LNCaP clone FGC (cell line): Measurements from ENCODE around the gene LSMEM2.

Experiments
- DNase-seq: peaks from one replicate; pipeline ENCODE4 v3.0.0-alpha.2; 2011; ENCODE audit warnings: low read depth
- H3K4me3 ChIP-seq: 2 replicates; pipeline ENCODE4 v1.5.1; 2011; ENCODE audit warnings: mild to moderate bottlenecking, low read depth, low read length, control low read depth
- TF ChIP-seq, protein P1 (sequence below): IDR thresholded peaks from 2 replicates; pipeline ENCODE4 v1.5.1; 2012; ENCODE audit warnings: mild to moderate bottlenecking; ENCODE audit not compliant: control insufficient read depth, insufficient read depth; ENCODE audit errors: extremely low read depth

LSMEM2 gene

DNA sequence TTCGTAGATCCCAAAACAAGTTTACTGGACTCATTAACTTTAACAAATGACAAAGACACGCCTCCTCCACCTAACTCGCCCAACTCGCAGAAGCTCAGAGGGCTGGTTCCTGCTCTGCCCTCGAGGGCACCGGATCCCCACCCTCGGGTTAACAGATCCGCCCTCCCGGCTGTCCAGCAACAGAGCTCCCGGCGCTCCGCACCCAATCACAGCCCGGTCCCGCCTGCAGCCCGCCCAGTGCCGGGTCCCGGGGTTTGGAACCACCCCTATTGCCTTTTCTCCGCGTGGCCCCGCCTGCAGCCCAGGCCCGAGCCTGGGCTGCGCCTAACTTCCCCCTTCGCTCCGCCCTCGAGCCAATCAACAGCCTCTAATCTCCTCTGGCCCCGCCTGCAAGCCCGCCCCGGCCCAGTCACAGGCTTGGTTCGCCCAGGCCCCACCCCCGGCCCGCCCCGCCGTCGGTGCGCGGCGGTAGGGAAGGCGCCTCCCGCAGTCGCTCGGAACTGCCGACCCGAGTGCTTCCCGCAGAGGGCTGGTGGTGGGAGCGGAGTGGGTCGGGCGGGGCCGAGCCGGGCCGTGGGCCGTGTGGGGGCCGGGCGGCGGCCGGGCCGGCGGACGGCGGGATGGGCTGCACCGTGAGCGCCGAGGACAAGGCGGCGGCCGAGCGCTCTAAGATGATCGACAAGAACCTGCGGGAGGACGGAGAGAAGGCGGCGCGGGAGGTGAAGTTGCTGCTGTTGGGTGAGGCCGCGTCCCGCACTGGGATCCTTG, 43.0 kb upstream of the LSMEM2 start, which contains the start of gene GNAI2:
Gene GNAI2 (plus strand): TSS at position 489 of the 768 bp plus-strand sequence. CDS start 132 bp downstream, at position 621.
- peak; percentile 97 for DNase-seq
- peak within 1 kb of the TSS; percentile 68 for H3K4me3 ChIP-seq
- TF ChIP-seq, protein P1, sequence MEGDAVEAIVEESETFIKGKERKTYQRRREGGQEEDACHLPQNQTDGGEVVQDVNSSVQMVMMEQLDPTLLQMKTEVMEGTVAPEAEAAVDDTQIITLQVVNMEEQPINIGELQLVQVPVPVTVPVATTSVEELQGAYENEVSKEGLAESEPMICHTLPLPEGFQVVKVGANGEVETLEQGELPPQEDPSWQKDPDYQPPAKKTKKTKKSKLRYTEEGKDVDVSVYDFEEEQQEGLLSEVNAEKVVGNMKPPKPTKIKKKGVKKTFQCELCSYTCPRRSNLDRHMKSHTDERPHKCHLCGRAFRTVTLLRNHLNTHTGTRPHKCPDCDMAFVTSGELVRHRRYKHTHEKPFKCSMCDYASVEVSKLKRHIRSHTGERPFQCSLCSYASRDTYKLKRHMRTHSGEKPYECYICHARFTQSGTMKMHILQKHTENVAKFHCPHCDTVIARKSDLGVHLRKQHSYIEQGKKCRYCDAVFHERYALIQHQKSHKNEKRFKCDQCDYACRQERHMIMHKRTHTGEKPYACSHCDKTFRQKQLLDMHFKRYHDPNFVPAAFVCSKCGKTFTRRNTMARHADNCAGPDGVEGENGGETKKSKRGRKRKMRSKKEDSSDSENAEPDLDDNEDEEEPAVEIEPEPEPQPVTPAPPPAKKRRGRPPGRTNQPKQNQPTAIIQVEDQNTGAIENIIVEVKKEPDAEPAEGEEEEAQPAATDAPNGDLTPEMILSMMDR = no peak

DNA sequence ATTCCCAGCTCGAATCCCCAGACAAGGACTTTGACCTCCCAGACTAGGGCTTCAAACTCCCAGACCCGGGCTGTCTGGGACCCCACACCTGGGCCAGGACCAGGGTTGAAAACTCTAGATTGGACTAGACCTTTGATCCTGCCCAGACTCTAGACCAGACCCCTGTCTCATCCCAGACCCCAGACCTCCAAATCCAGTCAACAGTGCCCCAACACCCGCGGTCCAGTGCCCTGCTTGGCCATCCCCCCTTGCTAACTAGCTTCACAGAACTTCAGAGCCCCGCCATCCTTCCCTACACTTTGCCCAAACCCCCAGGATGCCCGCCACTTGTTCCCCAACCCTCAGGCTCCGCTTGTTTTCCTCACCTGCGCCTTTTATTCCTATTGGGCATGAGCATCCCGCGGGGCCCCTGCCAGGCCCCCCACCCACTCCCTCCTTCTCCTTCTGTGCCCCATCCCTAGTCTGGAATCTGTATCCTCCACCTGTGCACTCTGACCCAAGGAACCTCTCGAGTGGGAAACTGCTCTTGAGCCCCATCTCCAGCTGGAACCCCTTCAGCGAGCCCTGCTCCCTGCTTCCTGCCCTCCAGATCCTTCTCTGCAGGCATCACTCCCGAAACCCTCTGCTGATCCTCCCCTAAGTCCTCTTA, 42.3 kb upstream of the LSMEM2 start:
- H3K4me3 ChIP-seq = peak overlapping the region; percentile 68
- no peak for DNase-seq
- TF ChIP-seq, protein P1 = no peak

GRCh38 chr3:50237133-50237651, 41.7 kb upstream of the LSMEM2 start:
- no peak overlapping the region for H3K4me3 ChIP-seq
- TF ChIP-seq, protein P1 = no peak
- DNase-seq = no peak

DNA sequence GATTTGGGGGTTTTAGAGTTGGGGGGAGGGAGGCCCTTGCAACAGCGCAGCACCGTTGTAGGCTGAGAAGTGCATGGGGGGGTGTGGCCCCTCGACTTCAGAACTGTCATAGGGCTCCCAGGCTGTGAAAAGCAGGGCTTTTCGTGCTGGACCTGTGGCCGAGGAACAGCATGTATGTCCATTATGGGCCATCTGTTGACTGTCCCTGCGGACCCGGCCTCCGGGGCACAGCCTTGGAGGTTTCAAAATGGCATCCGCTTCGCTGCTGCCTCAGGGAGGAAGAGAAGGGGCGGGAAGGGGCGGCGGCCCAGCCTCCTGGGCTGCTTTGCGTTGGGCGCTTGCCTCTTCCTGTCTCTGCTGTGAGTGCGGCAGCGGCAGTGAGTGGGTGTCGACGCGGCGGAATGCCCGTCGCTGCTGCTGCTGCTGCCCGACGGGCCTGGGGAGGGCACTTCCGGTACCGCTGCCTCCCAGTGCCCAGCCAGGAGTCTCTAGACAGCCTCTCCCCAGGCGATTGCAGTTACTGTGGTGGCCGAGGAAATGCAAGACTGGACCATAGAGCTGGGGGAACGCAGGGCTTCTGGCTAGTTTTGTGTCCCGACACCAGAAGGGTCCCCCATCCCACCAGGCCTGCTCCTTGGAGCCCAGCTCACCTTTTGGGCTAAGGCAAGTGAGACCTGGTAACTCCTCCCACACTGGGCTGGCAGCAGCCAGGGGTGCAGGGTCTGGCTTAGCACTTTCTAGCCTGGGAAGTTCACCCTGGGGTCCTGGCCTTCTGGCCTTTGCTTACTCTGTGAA, 40.9 kb upstream of the LSMEM2 start:
- no peak overlapping the region for H3K4me3 ChIP-seq
- no peak for DNase-seq
- TF ChIP-seq, protein P1 = no peak

GRCh38 chr3:50238549-50239026, 40.3 kb upstream of the LSMEM2 start:
- no peak overlapping the region for H3K4me3 ChIP-seq
- DNase-seq = peak; percentile 81
- TF ChIP-seq, protein P1 = no peak

GRCh38 chr3:50239649-50240048, 39.2 kb upstream of the LSMEM2 start:
- no peak for DNase-seq
- TF ChIP-seq, protein P1 = no peak
- no peak overlapping the region for H3K4me3 ChIP-seq
